Measurements from ENCODE around the gene NAT16. TPM values are rescaled to one million over a fixed set of nuclear protein-coding genes. Genes with fewer than 3 reads are reported as not detected.

Gene NAT16
- total RNA-seq, 3 donors from 2014 or later: not detected

DNA sequence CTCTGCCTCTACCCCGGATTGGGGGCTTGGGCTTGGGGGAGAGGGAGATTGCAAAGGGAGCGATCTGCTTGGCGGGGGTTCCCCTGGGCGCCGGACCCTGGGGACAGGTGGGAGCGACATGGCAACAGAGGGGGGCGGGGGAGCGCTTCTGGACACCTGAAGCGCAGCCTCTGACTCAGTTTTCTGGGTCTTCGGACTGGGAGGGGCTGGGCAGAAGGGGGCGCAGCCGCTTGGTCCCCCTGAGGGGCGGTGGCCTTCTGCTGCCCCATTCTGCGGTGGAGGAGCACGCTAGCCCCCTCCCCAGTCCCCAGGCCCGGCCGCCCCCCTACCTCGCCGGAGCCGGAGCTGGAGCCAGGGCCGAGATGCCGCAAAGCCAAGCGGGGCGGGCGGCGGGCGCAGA, 380 bp downstream of the NAT16 start:
- intact Hi-C loops (cut with DNase I, micrococcal nuclease): no loop called here
- TF ChIP-seq, protein P1, sequence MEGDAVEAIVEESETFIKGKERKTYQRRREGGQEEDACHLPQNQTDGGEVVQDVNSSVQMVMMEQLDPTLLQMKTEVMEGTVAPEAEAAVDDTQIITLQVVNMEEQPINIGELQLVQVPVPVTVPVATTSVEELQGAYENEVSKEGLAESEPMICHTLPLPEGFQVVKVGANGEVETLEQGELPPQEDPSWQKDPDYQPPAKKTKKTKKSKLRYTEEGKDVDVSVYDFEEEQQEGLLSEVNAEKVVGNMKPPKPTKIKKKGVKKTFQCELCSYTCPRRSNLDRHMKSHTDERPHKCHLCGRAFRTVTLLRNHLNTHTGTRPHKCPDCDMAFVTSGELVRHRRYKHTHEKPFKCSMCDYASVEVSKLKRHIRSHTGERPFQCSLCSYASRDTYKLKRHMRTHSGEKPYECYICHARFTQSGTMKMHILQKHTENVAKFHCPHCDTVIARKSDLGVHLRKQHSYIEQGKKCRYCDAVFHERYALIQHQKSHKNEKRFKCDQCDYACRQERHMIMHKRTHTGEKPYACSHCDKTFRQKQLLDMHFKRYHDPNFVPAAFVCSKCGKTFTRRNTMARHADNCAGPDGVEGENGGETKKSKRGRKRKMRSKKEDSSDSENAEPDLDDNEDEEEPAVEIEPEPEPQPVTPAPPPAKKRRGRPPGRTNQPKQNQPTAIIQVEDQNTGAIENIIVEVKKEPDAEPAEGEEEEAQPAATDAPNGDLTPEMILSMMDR (IDR thresholded peaks at IDR 0.05): no peak
- H3K36me3 ChIP-seq (ENCODE audit: low read depth): no peaks in the 10 kb centered on the region
- no peak overlapping the region for H3K4me3 ChIP-seq
- DNase-seq: no peak
- H3K9me3 ChIP-seq: no peaks in the 10 kb centered on the region
- H3K4me1 ChIP-seq (ENCODE audit: low read depth): peaks cover 8% of the 10 kb centered on the region
- ATAC-seq: no peak

DNA sequence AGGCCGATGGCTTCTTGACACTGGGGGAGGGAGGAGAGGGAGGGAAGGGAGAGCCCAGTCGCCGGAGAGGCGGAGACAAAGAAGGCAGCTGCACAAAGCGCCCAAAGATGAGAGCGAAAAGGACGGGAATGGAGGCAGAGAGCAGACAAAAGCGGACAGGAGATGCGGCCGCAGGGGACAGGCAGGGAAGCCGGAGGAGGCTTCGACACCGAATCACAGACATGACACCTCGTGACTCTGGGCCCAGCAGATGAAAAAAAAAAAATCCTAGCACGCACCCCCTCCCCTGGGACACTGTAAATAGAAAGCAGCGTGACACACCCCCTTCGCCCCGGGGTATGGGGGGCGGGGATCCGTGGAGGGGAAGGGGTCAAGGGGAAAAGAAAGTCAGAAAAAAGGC, 976 bp downstream of the NAT16 start:
- TF ChIP-seq, protein P1 (IDR thresholded peaks at IDR 0.05): no peak
- H3K4me3 ChIP-seq: no peak overlapping the region
- intact Hi-C loops (cut with DNase I, micrococcal nuclease): no loop called here

DNA sequence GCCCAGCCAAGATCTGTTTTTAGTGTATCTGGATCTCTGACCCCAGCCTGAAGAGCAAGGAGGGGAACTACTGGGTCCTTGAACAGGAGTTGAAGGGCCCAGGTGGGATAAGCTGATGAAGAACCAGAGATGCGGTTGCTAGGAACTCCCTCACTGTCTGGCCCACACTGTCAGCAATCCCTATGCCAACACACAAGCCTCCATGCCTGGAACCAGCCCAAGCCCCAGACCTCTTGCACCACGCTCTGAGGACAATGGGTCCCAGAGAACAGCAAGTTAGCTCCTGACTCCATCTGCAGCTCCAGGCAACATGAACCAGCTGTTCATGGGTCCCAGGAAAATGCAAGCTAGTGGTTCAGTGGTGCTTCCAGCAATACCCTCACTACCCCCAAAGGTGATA, 2.4 kb downstream of the NAT16 start:
- Histone ChIP-seq H3K9me3 (no peaks in the 10 kb centered on the region), H3K4me1 (ENCODE audit: low read depth) (peaks cover 19% of the 10 kb centered on the region), H3K4me3 (no peak overlapping the region), H3K36me3 (ENCODE audit: low read depth) (no peaks in the 10 kb centered on the region)
- TF ChIP-seq, protein P1 (IDR thresholded peaks at IDR 0.05): no peak
- no peak for DNase-seq
- no peak for ATAC-seq
- intact Hi-C loops (cut with DNase I, micrococcal nuclease): no loop called here

More for the DNA sequence above, 976 bp downstream of the NAT16 start:
- ATAC-seq (no peak), DNase-seq (no peak)
- Histone ChIP-seq H3K4me1 (ENCODE audit: low read depth) (peaks cover 7% of the 10 kb centered on the region), H3K9me3 (no peaks in the 10 kb centered on the region), H3K36me3 (ENCODE audit: low read depth) (no peaks in the 10 kb centered on the region)

DNA sequence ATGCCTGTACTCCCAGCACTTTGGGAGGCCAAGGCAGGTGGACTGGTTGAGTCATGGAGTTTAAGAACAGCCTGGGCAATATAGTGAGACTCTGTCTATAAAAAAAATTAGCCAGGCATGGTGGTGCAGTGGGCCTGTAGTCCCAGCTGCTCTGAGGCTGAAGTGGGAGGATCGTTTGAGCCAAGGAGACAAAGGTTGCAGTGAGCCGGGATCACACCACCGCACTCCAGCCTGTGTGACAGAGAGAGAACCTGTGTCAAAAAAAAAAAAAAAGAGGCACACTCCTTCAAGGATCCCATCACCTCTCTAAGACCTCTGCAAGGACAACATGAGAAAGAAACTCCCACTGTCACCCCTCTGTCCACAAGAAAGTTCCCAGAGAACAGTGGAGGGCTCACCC, 4.4 kb downstream of the NAT16 start:
- DNase-seq (no peak), ATAC-seq (no peak)
- peaks cover 27% of the 10 kb centered on the region for H3K4me1 ChIP-seq (ENCODE audit: low read depth)
- H3K36me3 ChIP-seq (ENCODE audit: low read depth): no peaks in the 10 kb centered on the region
- H3K9me3 ChIP-seq: no peaks in the 10 kb centered on the region
- TF ChIP-seq, protein P1 (IDR thresholded peaks at IDR 0.05): no peak
- intact Hi-C loops (cut with DNase I, micrococcal nuclease): no loop called here
- no peak overlapping the region for H3K4me3 ChIP-seq

DNA sequence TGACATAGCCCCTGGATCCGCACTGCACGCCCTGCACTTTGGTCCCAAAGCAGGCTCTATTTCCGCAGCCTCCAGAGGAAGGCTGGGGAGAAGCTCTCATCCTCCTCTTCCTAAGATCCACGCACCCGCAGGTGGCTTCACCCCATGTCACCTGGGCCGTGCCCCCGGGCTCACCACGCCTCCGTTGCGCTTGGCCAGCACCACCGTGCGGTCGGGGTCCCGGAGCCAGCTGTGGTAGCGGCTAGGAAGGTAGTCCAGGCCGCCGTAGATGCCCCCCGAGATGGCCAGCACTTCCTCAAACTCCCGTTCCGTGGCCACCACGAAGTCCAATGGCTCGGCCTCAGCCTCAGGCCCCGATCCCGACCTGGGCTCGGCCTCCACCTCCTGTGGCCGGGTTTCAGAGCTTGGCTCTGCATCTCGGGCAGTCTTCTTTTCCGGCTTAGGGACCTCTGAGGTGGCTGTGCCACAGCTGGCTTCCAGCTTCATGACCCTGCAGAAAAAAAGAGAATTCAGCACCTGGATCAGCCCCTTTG, 5.7 kb downstream of the NAT16 start:
- TF ChIP-seq, protein P1 (IDR thresholded peaks at IDR 0.05): no peak
- Histone ChIP-seq H3K36me3 (ENCODE audit: low read depth) (no peaks in the 10 kb centered on the region), H3K4me1 (ENCODE audit: low read depth) (peaks cover 26% of the 10 kb centered on the region), H3K4me3 (no peak overlapping the region), H3K9me3 (no peaks in the 10 kb centered on the region)
- DNase-seq (no peak), ATAC-seq (no peak)
- intact Hi-C loops (cut with DNase I, micrococcal nuclease): no loop called here

DNA sequence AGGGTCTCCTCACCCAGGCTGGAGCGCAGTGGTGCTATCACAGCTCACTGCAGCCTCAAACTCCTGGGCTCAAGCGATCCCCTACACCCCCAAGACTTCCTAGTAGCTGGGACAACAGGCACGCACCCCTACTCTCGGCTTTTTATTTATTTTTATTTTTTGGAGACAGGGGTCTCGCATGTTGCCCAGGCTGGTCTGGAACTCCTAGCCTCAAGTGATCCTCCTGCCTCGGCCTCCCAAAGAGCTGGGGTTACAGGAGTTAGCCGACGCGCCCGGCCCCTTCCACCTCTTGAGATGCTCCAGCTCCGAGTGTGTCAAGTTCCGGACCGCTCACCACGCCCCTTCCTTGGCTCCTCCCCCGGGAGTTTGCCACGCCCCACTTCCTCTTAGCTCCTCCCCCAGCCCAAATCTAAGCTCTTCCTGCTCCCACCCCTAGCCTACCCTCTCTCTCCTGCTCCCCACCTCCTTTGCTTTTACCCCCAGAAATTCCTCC, 6.3 kb downstream of the NAT16 start:
- DNase-seq: peak in 1 of 3 donors; percentile 69
- intact Hi-C loops (cut with DNase I, micrococcal nuclease): no loop called here
- ATAC-seq: peak; percentile 63
- TF ChIP-seq, protein P1 (IDR thresholded peaks at IDR 0.05): no peak
- no peaks in the 10 kb centered on the region for H3K36me3 ChIP-seq (ENCODE audit: low read depth)
- no peaks in the 10 kb centered on the region for H3K9me3 ChIP-seq
- H3K4me3 ChIP-seq: no peak overlapping the region
- peaks cover 28% of the 10 kb centered on the region for H3K4me1 ChIP-seq (ENCODE audit: low read depth)

Measured in mucosa of descending colon (tissue), 3 donors.